Activated B cell treated with CpG ODN at 0.5 μM for 24 hours (primary cell): Measurements from ENCODE around the gene BTBD16. TPM values are rescaled to one million over a fixed set of nuclear protein-coding genes. Genes with fewer than 3 reads are reported as not detected.

Experiments
- ATAC-seq: fragments of 200-7000 bp; cut with Tn5 transposase; one replicate; pipeline ENCODE4 v1.10.0; 2021; ENCODE audit warnings: low read depth, mild to moderate bottlenecking, moderate library complexity
- CTCF ChIA-PET: fragments of 350-600 bp; sonication (Branson Sonifier 250); formaldehyde crosslinking; loops from one replicate; lab custom pipeline; 2021; ENCODE audit warnings: antibody characterized with exemption; lab: Charles Lee
- POLR2A ChIA-PET: fragments of 350-600 bp; sonication (Branson Sonifier 250); formaldehyde crosslinking; loops from one replicate; lab custom pipeline; 2021; ENCODE audit warnings: antibody characterized with exemption; lab: Charles Lee
- DNase-seq: peaks from one replicate; pipeline ENCODE4 v3.0.0; 2022
- H3K27ac Mint-ChIP-seq: one replicate; pipeline ENCODE4 v1.8.0; 2020; ENCODE audit warnings: mixed read lengths
- H3K27me3 Mint-ChIP-seq: one replicate; pipeline ENCODE4 v1.8.0; 2021; ENCODE audit warnings: mixed read lengths
- H3K36me3 Mint-ChIP-seq: one replicate; pipeline ENCODE4 v1.8.0; 2021; ENCODE audit warnings: low read depth, mixed read lengths
- H3K4me1 Mint-ChIP-seq: one replicate; pipeline ENCODE4 v1.8.0; 2021; ENCODE audit warnings: mixed read lengths
- H3K4me3 Mint-ChIP-seq: one replicate; pipeline ENCODE4 v1.8.0; 2020; ENCODE audit warnings: mild to moderate bottlenecking, mixed read lengths
- H3K9me3 Mint-ChIP-seq: one replicate; pipeline ENCODE4 v1.8.0; 2020; ENCODE audit warnings: mixed read lengths
- intact Hi-C: fragments of 100-400 bp; cut with micrococcal nuclease; formaldehyde crosslinking; loops from one replicate; pipeline ENCODE4 v1.15.1; 2024
- total RNA-seq: library from RNA; stranded (reverse); gene quantifications from 2 replicates; pipeline ENCODE4 v1.2.3, GENCODE V29; 2022
- TF ChIP-seq, protein P1 (sequence below): fragments of 200-600 bp; IDR thresholded peaks from one replicate; pipeline ENCODE4 v1.8.0; 2022; ENCODE audit warnings: antibody characterized with exemption, mild to moderate bottlenecking

BTBD16 gene
- total RNA-seq, 1 donor from 2014 or later: not detected

DNA sequence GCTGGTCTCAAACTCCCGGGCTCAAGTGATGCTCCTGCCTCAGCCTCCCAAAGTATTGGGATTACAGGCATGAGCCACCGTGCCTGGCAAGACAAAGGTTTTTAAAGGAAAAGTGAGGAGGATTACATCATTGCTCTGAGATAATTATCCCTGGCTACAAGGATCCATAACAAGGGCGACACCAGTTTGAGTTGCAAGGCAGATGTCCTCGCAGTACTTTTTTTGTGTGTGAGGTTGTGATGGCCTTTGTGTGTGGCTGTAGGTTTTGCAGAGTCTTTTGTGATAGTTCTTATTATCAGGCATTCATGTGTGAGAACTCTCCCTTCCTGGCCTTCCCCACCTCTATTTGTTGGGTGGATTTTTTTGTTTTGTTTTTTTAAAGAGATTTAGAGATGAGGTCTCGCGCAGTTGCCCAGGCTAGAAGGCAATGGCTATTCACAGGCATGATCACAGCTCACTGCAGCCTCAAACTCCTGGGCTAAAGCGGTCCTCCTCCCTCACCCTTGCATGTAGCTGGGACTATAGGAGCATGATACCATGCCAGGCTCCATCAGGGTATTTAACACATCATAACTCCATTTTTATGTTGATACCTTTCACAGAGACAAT is 10.0 kb downstream of the BTBD16 start:
- H3K27ac Mint-ChIP-seq: no peak overlapping the region
- ATAC-seq (no peak), DNase-seq (no peak)
- peaks cover 24% of the 10 kb centered on the region for H3K27me3 Mint-ChIP-seq
- ChIA-PET CTCF (no interaction called here), POLR2A (no interaction called here)
- no peaks in the 10 kb centered on the region for H3K9me3 Mint-ChIP-seq
- H3K4me3 Mint-ChIP-seq: no peak overlapping the region
- TF ChIP-seq, protein P1, sequence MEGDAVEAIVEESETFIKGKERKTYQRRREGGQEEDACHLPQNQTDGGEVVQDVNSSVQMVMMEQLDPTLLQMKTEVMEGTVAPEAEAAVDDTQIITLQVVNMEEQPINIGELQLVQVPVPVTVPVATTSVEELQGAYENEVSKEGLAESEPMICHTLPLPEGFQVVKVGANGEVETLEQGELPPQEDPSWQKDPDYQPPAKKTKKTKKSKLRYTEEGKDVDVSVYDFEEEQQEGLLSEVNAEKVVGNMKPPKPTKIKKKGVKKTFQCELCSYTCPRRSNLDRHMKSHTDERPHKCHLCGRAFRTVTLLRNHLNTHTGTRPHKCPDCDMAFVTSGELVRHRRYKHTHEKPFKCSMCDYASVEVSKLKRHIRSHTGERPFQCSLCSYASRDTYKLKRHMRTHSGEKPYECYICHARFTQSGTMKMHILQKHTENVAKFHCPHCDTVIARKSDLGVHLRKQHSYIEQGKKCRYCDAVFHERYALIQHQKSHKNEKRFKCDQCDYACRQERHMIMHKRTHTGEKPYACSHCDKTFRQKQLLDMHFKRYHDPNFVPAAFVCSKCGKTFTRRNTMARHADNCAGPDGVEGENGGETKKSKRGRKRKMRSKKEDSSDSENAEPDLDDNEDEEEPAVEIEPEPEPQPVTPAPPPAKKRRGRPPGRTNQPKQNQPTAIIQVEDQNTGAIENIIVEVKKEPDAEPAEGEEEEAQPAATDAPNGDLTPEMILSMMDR: no peak
- H3K4me1 Mint-ChIP-seq: no peaks in the 10 kb centered on the region
- H3K36me3 Mint-ChIP-seq: no peaks in the 10 kb centered on the region
- intact Hi-C loops: no loop called here

DNA sequence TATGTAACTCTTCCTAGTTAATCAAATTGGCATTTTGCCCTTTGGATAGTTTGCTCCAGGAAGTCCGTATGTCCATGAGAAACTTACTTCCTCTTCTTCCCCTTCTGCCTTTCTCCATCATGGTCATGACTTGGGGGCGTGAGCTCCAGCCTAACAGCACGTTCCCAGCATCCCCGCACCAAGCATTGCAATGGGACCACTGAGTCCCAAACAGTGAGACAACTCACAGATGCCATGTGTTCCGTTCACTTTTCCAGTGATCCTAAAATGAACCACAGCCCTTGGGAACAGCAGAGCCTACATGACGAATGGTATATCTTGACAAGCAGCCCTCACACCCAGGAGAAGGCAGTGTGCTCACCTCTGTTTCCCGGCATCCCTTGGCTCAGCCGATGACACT is 10.7 kb downstream of the BTBD16 start:
- DNase-seq (no peak), ATAC-seq (no peak)
- H3K4me3 Mint-ChIP-seq: no peak overlapping the region
- TF ChIP-seq, protein P1: no peak
- POLR2A ChIA-PET: no interaction called here
- H3K27ac Mint-ChIP-seq: no peak overlapping the region
- H3K9me3 Mint-ChIP-seq: no peaks in the 10 kb centered on the region
- no peaks in the 10 kb centered on the region for H3K36me3 Mint-ChIP-seq
- H3K4me1 Mint-ChIP-seq: no peaks in the 10 kb centered on the region
- CTCF ChIA-PET: no interaction called here
- H3K27me3 Mint-ChIP-seq: peaks cover 24% of the 10 kb centered on the region
- intact Hi-C loops: no loop called here

DNA sequence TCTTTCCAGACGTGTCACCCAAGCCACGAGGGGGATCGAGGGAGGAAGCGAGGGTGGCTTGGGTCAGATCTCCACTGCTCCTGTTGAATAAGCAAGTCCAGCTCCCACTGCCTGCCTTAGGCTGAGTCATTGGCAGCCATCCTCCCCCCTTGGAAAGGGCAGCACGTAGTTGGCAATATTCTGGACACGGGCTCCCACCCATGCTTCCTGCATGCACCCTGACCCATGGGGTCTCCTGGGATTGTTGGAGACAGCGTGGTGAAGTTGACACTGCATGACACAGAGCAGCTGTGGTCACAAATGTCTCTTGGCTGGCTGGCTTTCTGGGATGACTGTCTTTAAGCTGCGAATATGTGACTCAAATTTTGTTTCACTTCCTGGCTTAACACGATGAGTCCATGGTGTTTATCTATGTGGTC is 11.2 kb downstream of the BTBD16 start:
- H3K9me3 Mint-ChIP-seq: no peaks in the 10 kb centered on the region
- DNase-seq: no peak
- intact Hi-C loops: no loop called here
- no peak for ATAC-seq
- ChIA-PET POLR2A (no interaction called here), CTCF (no interaction called here)
- TF ChIP-seq, protein P1: no peak
- H3K27me3 Mint-ChIP-seq: peaks cover 25% of the 10 kb centered on the region
- no peaks in the 10 kb centered on the region for H3K36me3 Mint-ChIP-seq
- no peaks in the 10 kb centered on the region for H3K4me1 Mint-ChIP-seq
- H3K27ac Mint-ChIP-seq: no peak overlapping the region
- no peak overlapping the region for H3K4me3 Mint-ChIP-seq

DNA sequence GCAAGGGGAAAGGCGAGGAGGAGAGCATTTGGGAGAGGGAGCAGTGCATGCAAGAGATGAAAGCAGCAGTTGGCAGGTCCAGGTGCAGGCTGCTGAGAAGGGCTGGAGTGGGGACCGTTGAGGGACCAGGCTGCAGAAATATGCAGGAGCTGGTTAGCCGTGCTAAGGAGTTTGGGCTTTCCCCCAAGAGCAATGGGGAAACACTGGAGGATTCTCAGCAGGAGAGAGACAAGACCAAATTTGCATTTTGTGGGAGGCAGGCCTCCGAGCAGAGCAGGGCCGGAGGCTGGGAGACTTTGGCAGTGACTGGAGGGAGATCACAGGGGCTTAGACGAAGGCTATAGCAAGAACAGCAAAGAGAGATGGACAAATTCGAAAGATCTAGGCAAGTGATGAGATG is 11.8 kb downstream of the BTBD16 start:
- ATAC-seq (no peak), DNase-seq (no peak)
- H3K27ac Mint-ChIP-seq: no peak overlapping the region
- no peaks in the 10 kb centered on the region for H3K36me3 Mint-ChIP-seq
- H3K9me3 Mint-ChIP-seq: no peaks in the 10 kb centered on the region
- TF ChIP-seq, protein P1: no peak
- ChIA-PET POLR2A (no interaction called here), CTCF (no interaction called here)
- peaks cover 26% of the 10 kb centered on the region for H3K27me3 Mint-ChIP-seq
- intact Hi-C loops: no loop called here
- H3K4me3 Mint-ChIP-seq: no peak overlapping the region
- no peaks in the 10 kb centered on the region for H3K4me1 Mint-ChIP-seq

DNA sequence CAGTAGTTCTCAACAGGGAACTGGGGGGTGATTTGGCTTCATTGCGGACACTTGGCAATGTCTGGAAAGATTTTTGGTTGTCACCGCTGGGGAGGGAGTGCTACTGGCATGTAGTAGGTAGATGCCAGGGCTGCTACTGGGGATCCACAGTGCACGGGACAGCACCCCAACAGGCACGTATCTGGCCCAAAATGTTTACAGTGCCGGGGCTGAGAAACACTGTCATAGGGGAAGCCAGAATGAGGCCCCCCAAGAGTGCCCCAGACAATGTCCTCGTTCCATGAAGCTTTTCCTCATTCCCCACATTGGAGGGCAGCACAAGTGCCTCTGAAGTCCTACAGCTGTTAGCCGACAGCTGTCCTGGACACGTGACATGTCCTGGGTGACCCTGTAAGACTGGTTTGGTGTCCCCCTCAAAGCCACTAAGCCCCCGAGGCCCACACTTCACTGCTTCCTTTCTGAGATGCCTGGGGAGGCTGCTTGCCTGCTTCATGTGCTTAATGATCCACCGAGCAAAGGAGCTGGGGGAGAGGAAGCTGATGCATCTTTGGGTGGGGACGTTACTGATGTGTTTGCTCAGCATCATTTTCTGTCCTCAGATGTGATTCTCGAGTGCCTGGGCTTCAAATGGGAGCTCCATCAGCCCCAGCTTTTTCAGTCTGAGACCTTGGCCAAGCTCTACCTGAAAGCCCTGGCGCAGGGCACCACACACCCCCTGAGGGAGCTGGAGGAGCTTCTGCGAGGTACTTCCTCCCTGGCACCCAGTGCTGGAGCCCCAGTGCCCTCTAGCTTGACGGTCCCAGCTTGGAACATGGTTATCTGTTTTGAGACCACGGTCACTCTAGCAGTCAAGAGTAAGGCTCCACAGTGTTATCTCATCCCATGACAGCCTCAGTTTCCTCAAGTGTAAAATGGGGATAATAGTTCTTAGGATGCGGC is 14.7 kb downstream of the BTBD16 start:
- ATAC-seq: no peak
- CTCF ChIA-PET: no interaction called here
- H3K27ac Mint-ChIP-seq: no peak overlapping the region
- no peaks in the 10 kb centered on the region for H3K4me1 Mint-ChIP-seq
- H3K36me3 Mint-ChIP-seq: no peaks in the 10 kb centered on the region
- intact Hi-C loops: no loop called here
- H3K27me3 Mint-ChIP-seq: peaks cover 18% of the 10 kb centered on the region
- DNase-seq: no peak
- POLR2A ChIA-PET: no interaction called here
- TF ChIP-seq, protein P1: no peak
- H3K4me3 Mint-ChIP-seq: no peak overlapping the region
- H3K9me3 Mint-ChIP-seq: no peaks in the 10 kb centered on the region
